Activated B cell treated with CpG ODN at 0.5 μM for 24 hours (primary cell): ENCODE results near the gene YAP1. TPM values are rescaled to one million over a fixed set of nuclear protein-coding genes. Genes with fewer than 3 reads are reported as not detected.

Experiments
- ATAC-seq: fragments of 200-7000 bp; cut with Tn5 transposase; one replicate; pipeline ENCODE4 v1.10.0; 2021; ENCODE audit warnings: low read depth, mild to moderate bottlenecking, moderate library complexity
- CTCF ChIA-PET: fragments of 350-600 bp; sonication (Branson Sonifier 250); formaldehyde crosslinking; loops from one replicate; lab custom pipeline; 2021; ENCODE audit warnings: antibody characterized with exemption; lab: Charles Lee
- POLR2A ChIA-PET: fragments of 350-600 bp; sonication (Branson Sonifier 250); formaldehyde crosslinking; loops from one replicate; lab custom pipeline; 2021; ENCODE audit warnings: antibody characterized with exemption; lab: Charles Lee
- DNase-seq: peaks from one replicate; pipeline ENCODE4 v3.0.0; 2022
- H3K27ac Mint-ChIP-seq: one replicate; pipeline ENCODE4 v1.8.0; 2020; ENCODE audit warnings: mixed read lengths
- H3K27me3 Mint-ChIP-seq: one replicate; pipeline ENCODE4 v1.8.0; 2021; ENCODE audit warnings: mixed read lengths
- H3K36me3 Mint-ChIP-seq: one replicate; pipeline ENCODE4 v1.8.0; 2021; ENCODE audit warnings: low read depth, mixed read lengths
- H3K4me1 Mint-ChIP-seq: one replicate; pipeline ENCODE4 v1.8.0; 2021; ENCODE audit warnings: mixed read lengths
- H3K4me3 Mint-ChIP-seq: one replicate; pipeline ENCODE4 v1.8.0; 2020; ENCODE audit warnings: mild to moderate bottlenecking, mixed read lengths
- H3K9me3 Mint-ChIP-seq: one replicate; pipeline ENCODE4 v1.8.0; 2020; ENCODE audit warnings: mixed read lengths
- intact Hi-C: fragments of 100-400 bp; cut with micrococcal nuclease; formaldehyde crosslinking; loops from one replicate; pipeline ENCODE4 v1.15.1; 2024
- total RNA-seq: library from RNA; stranded (reverse); gene quantifications from 2 replicates; pipeline ENCODE4 v1.2.3, GENCODE V29; 2022
- TF ChIP-seq, protein P1 (sequence below): fragments of 200-600 bp; IDR thresholded peaks from one replicate; pipeline ENCODE4 v1.8.0; 2022; ENCODE audit warnings: antibody characterized with exemption, mild to moderate bottlenecking

YAP1 gene
- total RNA-seq, 1 donor from 2014 or later: not detected

DNA sequence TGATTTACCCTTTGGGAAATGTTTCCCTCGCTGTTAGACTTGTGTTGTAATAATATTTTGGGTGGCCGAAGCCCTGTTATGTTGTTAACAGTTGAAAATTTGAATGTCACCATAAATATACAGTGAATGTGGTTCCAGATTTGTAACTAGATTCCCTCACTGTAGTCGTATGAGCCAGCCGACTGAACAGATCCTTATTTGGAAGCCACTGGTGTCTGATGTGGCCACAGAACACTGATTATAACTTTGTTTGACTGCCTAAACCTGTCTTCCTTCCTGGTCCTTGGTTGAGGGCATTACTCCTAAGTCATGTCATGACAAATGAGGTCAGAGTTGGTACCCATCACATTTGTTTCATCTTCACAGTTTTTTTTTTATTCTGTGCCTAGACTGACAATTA is 45.4 kb downstream of the YAP1 start:
- no peak overlapping the region for H3K4me3 Mint-ChIP-seq
- no peaks in the 10 kb centered on the region for H3K36me3 Mint-ChIP-seq
- H3K27ac Mint-ChIP-seq: no peak overlapping the region
- H3K4me1 Mint-ChIP-seq: no peaks in the 10 kb centered on the region
- TF ChIP-seq, protein P1, sequence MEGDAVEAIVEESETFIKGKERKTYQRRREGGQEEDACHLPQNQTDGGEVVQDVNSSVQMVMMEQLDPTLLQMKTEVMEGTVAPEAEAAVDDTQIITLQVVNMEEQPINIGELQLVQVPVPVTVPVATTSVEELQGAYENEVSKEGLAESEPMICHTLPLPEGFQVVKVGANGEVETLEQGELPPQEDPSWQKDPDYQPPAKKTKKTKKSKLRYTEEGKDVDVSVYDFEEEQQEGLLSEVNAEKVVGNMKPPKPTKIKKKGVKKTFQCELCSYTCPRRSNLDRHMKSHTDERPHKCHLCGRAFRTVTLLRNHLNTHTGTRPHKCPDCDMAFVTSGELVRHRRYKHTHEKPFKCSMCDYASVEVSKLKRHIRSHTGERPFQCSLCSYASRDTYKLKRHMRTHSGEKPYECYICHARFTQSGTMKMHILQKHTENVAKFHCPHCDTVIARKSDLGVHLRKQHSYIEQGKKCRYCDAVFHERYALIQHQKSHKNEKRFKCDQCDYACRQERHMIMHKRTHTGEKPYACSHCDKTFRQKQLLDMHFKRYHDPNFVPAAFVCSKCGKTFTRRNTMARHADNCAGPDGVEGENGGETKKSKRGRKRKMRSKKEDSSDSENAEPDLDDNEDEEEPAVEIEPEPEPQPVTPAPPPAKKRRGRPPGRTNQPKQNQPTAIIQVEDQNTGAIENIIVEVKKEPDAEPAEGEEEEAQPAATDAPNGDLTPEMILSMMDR: no peak
- no peaks in the 10 kb centered on the region for H3K9me3 Mint-ChIP-seq
- ATAC-seq: no peak
- POLR2A ChIA-PET: no interaction called here
- H3K27me3 Mint-ChIP-seq: peaks cover 6% of the 10 kb centered on the region
- intact Hi-C loops: no loop called here
- CTCF ChIA-PET: no interaction called here
- no peak for DNase-seq

DNA sequence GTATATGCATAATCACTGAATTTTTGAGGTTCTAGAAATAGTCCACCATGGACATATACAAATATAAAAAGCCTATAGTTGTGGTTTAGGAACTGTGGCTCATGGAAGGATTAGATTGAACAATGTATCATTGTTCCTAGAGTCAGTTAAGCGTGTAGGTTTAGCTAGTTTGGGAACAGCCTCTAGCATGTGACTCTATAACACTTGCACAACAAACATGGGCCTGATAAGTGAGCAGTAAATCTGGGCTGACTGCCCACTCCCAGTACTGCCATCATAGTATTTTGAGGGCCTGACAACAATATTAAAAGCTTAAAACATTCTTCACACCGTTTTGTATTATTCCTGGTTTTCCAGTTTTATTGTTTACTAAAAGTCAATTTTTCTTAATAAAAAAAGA is 47.0 kb downstream of the YAP1 start:
- TF ChIP-seq, protein P1: no peak
- Mint-ChIP-seq H3K4me3 (no peak overlapping the region), H3K9me3 (no peaks in the 10 kb centered on the region), H3K27ac (no peak overlapping the region), H3K27me3 (peaks cover 10% of the 10 kb centered on the region), H3K36me3 (no peaks in the 10 kb centered on the region), H3K4me1 (no peaks in the 10 kb centered on the region)
- ChIA-PET CTCF (no interaction called here), POLR2A (no interaction called here)
- intact Hi-C loops: no loop called here
- no peak for DNase-seq
- ATAC-seq: no peak

DNA sequence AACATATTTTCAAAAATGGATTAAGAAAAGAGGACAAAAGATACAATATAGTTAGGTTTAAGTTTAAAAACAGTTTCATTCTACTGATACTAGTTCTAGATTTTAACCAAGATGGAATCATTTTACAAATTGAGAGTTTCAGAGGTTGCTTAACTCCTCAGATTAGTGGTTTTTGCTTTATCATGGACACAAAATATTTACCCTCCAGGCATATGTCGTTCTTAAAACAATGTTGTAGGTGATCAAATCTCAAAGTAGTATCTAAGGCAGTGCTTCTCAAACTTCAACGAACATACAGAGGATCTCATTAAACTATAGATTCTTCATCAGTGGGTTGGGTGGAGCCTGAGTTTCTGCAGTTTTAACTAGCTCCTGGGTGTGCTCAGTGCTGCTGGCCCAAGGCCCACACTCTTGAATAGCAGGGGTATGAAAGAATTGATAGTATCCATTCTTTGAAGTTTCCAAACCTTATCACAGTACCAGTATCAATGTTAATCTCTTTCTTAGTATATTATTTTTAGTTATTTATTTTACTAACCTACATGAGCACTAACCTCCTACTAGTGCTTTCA is 48.0 kb downstream of the YAP1 start:
- no peaks in the 10 kb centered on the region for H3K36me3 Mint-ChIP-seq
- peaks cover 9% of the 10 kb centered on the region for H3K27me3 Mint-ChIP-seq
- H3K4me1 Mint-ChIP-seq: no peaks in the 10 kb centered on the region
- ChIA-PET CTCF (no interaction called here), POLR2A (no interaction called here)
- no peak for DNase-seq
- H3K27ac Mint-ChIP-seq: no peak overlapping the region
- H3K9me3 Mint-ChIP-seq: no peaks in the 10 kb centered on the region
- intact Hi-C loops: no loop called here
- ATAC-seq: no peak
- no peak overlapping the region for H3K4me3 Mint-ChIP-seq
- TF ChIP-seq, protein P1: no peak

DNA sequence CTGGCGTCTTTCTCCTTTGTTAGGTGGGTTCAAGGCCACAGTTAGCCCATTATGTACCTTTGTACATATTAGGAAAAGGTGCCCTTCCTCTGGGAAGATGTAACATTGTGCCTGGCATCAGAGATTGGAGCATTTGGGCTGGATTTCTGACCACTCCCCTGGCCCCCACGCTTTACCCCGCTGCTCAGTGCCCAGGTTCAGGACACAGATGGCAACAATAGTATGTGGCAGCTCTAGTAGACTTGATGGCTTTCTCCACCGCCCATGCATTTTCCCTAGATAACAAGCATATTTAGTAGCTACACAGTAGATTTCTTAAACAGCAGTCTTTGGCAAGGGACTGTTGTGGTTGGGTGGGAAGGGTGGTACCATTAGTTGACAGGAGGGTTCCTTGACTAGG is 53.1 kb downstream of the YAP1 start:
- intact Hi-C loops: no loop called here
- ATAC-seq (no peak), DNase-seq (no peak)
- no peaks in the 10 kb centered on the region for H3K36me3 Mint-ChIP-seq
- H3K27me3 Mint-ChIP-seq: peaks cover 13% of the 10 kb centered on the region
- no peaks in the 10 kb centered on the region for H3K9me3 Mint-ChIP-seq
- TF ChIP-seq, protein P1: no peak
- no peak overlapping the region for H3K4me3 Mint-ChIP-seq
- CTCF ChIA-PET: no interaction called here
- POLR2A ChIA-PET: no interaction called here
- H3K27ac Mint-ChIP-seq: no peak overlapping the region
- H3K4me1 Mint-ChIP-seq: no peaks in the 10 kb centered on the region

DNA sequence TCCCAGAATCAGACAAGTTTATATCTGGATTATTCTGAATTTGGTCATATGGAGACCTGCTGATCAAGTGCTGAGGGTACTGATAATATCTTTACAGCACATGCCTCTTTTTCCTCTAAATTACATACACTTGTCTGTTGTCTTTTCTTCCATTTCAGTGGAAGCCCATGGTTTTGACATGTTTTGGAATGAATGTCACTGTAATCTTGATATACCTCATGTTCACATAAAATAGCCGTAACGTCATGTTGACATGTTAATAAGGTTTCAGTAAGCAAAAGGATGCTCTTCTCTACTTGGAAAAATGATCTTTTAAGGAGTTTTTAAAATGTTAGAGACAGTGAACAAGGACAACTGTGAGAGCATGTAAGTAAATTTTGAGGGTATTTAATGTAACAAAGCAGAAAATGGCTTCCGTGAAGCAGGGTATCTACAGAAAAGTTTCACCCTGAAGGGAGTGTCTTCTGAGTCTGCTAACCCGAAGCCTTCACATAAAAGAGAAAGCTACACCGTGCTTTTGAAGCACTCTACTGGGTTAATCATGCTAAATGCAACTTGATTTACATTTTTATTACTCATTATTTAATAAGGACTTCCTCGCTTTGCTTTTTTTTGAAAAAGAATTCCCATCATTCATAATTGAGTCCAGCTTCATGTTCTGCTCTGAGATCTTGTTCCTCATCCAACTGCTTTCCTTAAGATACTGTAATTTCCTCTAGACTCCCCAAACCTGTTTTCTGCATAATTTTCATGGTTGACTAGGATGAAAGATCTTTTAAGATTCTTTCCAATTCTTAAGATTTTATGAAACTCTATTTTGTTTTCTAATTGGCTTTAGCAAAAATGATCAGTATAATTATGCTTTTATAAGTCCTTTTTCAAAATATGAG is 56.2 kb downstream of the YAP1 start:
- CTCF ChIA-PET: no interaction called here
- intact Hi-C loops: no loop called here
- Mint-ChIP-seq H3K27ac (no peak overlapping the region), H3K9me3 (no peaks in the 10 kb centered on the region), H3K27me3 (peaks cover 15% of the 10 kb centered on the region), H3K4me1 (no peaks in the 10 kb centered on the region), H3K36me3 (no peaks in the 10 kb centered on the region), H3K4me3 (no peak overlapping the region)
- DNase-seq (no peak), ATAC-seq (no peak)
- POLR2A ChIA-PET: no interaction called here
- TF ChIP-seq, protein P1: no peak
